ENCODE data around the gene ZC3H7A. TPM values are rescaled to one million over a fixed set of nuclear protein-coding genes. Genes with fewer than 3 reads are reported as not detected.

Gene ZC3H7A
- total and polyA plus RNA-seq, 2 of the 4 experiments (the other 2 are of a cell fraction) = 22.2 to 53.9 TPM

- no TSS peak for BruUV-seq (replicated peaks)
- intact Hi-C loops (cut with micrococcal nuclease) = no loop called here
- Histone ChIP-seq H3K18ac (ENCODE audit: low read depth, low read length) (no peak overlapping the region), H4K5ac (ENCODE audit: low read depth, low read length) (no peak overlapping the region), H3K9me1 (ENCODE audit: insufficient read depth, low read length) (peaks cover 4% of the 10 kb centered on the region), H3K4me3 (ENCODE audit: insufficient read depth, low read depth, low read length) (no peak overlapping the region), H3K4ac (ENCODE audit: low read depth, low read length) (no peak overlapping the region), H3K4me1 (ENCODE audit: control insufficient read depth, insufficient read depth, low read length) (peaks cover 9% of the 10 kb centered on the region), H4K20me1 (ENCODE audit: insufficient read depth, low read length) (peaks cover 19% of the 10 kb centered on the region; the same call in 1 of the 2 replicates), H3K27ac (ENCODE audit: insufficient read depth, low read length) (no peak overlapping the region), H2BK15ac (ENCODE audit: low read depth, low read length) (no peak overlapping the region), H4K8ac (ENCODE audit: low read depth in 2 of 2, low read length in 2 of 2) (no peak overlapping the region; a peak in 1 of 4 replicates), H3K79me1 (ENCODE audit: low read depth in 1 of 2, low read length in 2 of 2) (peaks cover 10 to 36% of the 10 kb centered on the region in 2 experiments; a peak in 3 of 4 replicates), H3K27me3 (ENCODE audit: control insufficient read depth, insufficient read depth, low read length) (no peaks in the 10 kb centered on the region), H2AK9ac (replicated peaks; ENCODE audit: low read depth, low read length, poor library complexity) (no peak overlapping the region), H2AK5ac (ENCODE audit: low read depth, low read length) (no peak overlapping the region), H2BK120ac (ENCODE audit: low read depth, low read length) (no peak overlapping the region), H3K4me2 (ENCODE audit: low read depth, low read length) (no peak overlapping the region), H3K9ac (ENCODE audit: low read depth, low read length) (no peak overlapping the region), H3K14ac (replicated peaks; ENCODE audit: low read depth, low read length) (no peak overlapping the region), H2BK5ac (ENCODE audit: low read depth, low read length, poor library complexity, severe bottlenecking) (no peak overlapping the region), H3K9me3 (ENCODE audit: control insufficient read depth, insufficient read depth, low read length) (no peaks in the 10 kb centered on the region), H4K91ac (ENCODE audit: insufficient read depth, low read depth, low read length) (no peak overlapping the region), H2AFZ (replicated peaks; ENCODE audit: low read length, poor library complexity) (no peak overlapping the region), H3K23ac (ENCODE audit: low read depth, low read length) (no peak overlapping the region), H2BK20ac (ENCODE audit: low read depth, low read length) (no peak overlapping the region), H3K56ac (ENCODE audit: extremely low read depth, insufficient read depth, low read length) (no peak overlapping the region), H3K36me3 (ENCODE audit: control insufficient read depth, insufficient read depth, low read length) (peaks cover 9% of the 10 kb centered on the region)
- dilution Hi-C loops (cut with HindIII; ENCODE audit: low sequenced_read_pairs, unreplicated experiment) = no loop called here
- in situ Hi-C loops (cut with MboI; ENCODE audit: low sequenced_read_pairs) = no loop called here
- ChIA-PET CTCF (no interaction called here), POLR2A (ENCODE audit: unreplicated experiment) (no interaction called here)
- DNase-seq = no peak
- TF ChIP-seq, protein P1, sequence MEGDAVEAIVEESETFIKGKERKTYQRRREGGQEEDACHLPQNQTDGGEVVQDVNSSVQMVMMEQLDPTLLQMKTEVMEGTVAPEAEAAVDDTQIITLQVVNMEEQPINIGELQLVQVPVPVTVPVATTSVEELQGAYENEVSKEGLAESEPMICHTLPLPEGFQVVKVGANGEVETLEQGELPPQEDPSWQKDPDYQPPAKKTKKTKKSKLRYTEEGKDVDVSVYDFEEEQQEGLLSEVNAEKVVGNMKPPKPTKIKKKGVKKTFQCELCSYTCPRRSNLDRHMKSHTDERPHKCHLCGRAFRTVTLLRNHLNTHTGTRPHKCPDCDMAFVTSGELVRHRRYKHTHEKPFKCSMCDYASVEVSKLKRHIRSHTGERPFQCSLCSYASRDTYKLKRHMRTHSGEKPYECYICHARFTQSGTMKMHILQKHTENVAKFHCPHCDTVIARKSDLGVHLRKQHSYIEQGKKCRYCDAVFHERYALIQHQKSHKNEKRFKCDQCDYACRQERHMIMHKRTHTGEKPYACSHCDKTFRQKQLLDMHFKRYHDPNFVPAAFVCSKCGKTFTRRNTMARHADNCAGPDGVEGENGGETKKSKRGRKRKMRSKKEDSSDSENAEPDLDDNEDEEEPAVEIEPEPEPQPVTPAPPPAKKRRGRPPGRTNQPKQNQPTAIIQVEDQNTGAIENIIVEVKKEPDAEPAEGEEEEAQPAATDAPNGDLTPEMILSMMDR (conservative IDR thresholded peaks at IDR 0.05; ENCODE audit: low read depth, low read length) = no peak
- TF ChIP-seq MXI1 (IDR thresholded peaks at IDR 0.05; ENCODE audit: borderline replicate concordance, low read depth, low read length) (no peak), CHD1 (IDR thresholded peaks at IDR 0.05; ENCODE audit: low read depth, low read length) (no peak), CEBPB (IDR thresholded peaks at IDR 0.05; ENCODE audit: low read depth, low read length) (no peak), SMC3 (IDR thresholded peaks at IDR 0.05; ENCODE audit: low read depth, low read length) (no peak), RFX5 (IDR thresholded peaks at IDR 0.05; ENCODE audit: low read depth, low read length) (no peak), RCOR1 (IDR thresholded peaks at IDR 0.05; ENCODE audit: insufficient replicate concordance, low read length) (no peak), BHLHE40 (IDR thresholded peaks at IDR 0.05; ENCODE audit: low read depth, low read length) (no peak), RAD21 (IDR thresholded peaks at IDR 0.05; ENCODE audit: low read length) (no peak), MAZ (IDR thresholded peaks at IDR 0.05; ENCODE audit: borderline replicate concordance, low read depth, low read length) (no peak), ELK1 (IDR thresholded peaks at IDR 0.05; ENCODE audit: borderline replicate concordance, low read depth, low read length) (no peak), POLR2A (IDR thresholded peaks at IDR 0.05; ENCODE audit: low read depth, low read length) (no peak), FOS (IDR thresholded peaks at IDR 0.05; ENCODE audit: low read depth, low read length) (no peak), NFE2L2 (IDR thresholded peaks at IDR 0.05; ENCODE audit: low read depth, low read length) (no peak), MAFK (IDR thresholded peaks at IDR 0.05; ENCODE audit: low read depth, low read length) (no peak)
- TF ChIP-seq, protein P2, sequence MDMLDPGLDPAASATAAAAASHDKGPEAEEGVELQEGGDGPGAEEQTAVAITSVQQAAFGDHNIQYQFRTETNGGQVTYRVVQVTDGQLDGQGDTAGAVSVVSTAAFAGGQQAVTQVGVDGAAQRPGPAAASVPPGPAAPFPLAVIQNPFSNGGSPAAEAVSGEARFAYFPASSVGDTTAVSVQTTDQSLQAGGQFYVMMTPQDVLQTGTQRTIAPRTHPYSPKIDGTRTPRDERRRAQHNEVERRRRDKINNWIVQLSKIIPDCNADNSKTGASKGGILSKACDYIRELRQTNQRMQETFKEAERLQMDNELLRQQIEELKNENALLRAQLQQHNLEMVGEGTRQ (IDR thresholded peaks at IDR 0.05; ENCODE audit: low read depth, low read length) = no peak
- ATAC-seq (ENCODE audit: low read depth) = no peak
- no CpG with 5 or more reads among the region's 5 CpGs for WGBS, 2 experiments (ENCODE audit: extremely low coverage in 2 of 2, insufficient read length in 1 of 2)
These were observed 53.0 kb downstream of the ZC3H7A start for GRCh38 chr16:11744075-11744470.

Data from IMR-90 (cell line).